GM18519 (cell line): Measurements from ENCODE around the gene RASSF3.

ENCODE experiments used
- ATAC-seq: cut with Tn5 transposase; IDR thresholded peaks from one replicate; pipeline ENCODE4 v1.9.1; 2021; ENCODE audit warnings: mild to moderate bottlenecking, moderate library complexity; ENCODE audit not compliant: unreplicated experiment, low FRiP score

Gene RASSF3

GRCh38 chr12:64716371-64716770 is 106.1 kb downstream of the RASSF3 start:
- no peak for ATAC-seq

- ATAC-seq, result no peak
Measured at GRCh38 chr12:64716839-64717455, 106.7 kb downstream of the RASSF3 start.

DNA sequence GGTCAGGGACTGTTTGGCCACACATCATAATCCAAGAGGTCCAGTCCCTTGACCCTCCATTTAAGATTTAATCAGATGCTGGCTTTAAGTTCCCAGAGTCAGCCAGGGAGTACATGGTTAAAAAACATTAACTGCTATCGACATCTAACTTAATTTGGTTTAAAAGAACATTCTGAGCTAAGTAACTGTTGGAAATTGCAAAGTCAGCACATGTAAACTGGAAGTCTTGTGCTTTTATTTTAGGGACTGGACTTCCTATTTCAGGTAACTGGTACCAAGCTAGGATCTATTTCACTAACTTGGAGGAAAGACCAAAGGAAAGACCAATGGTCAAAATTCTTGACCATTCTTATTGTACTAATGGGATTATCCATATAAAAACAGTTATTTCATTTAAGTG is 108.4 kb downstream of the RASSF3 start:
- no peak for ATAC-seq

DNA sequence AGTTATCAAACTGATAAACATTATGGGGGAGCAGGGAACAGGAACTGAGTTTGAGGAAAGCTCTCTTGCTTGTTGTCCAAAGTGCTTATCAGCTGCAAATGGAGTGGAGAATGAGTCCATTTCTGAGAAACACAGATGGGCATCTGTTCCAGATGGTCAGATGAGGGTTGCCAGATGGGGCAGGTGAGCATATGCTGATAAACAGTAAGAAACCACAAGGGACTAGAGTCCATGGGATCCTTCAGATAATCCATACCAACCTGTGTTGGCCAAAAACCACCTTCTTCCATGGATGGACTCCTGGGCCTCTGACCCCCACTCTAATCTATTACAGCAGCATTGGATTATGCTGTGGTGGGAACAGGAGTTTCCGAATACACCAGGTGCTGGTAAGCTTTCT is 110.6 kb downstream of the RASSF3 start:
- no peak for ATAC-seq

DNA sequence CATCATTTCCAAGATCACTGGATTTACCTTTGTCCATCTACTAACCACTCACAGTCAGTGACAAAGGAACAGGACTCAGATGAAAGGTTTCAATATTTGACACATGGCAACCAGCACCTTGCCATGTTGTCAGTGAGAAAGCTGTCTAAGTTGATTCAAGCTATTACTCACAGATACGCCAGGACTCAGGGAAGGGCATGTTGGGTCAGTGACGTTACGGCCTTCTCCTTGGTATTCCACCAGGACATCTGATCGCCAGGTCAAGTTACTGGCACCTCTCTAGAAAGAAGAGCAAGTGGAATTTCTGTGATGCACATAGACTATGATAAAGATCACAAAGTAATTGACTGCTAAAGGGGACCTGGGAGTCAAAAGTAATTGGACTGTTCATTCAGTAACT is 112.5 kb downstream of the RASSF3 start:
- no peak for ATAC-seq

- ATAC-seq, result no peak
Measured at GRCh38 chr12:64723630-64724029, 113.3 kb downstream of the RASSF3 start.

- no peak for ATAC-seq
Measured at GRCh38 chr12:64724201-64724745, 114.0 kb downstream of the RASSF3 start.

GRCh38 chr12:64729909-64730587 is 119.8 kb downstream of the RASSF3 start:
- no peak for ATAC-seq

- no peak for ATAC-seq
Measured at GRCh38 chr12:64730588-64730969, 120.3 kb downstream of the RASSF3 start.

DNA sequence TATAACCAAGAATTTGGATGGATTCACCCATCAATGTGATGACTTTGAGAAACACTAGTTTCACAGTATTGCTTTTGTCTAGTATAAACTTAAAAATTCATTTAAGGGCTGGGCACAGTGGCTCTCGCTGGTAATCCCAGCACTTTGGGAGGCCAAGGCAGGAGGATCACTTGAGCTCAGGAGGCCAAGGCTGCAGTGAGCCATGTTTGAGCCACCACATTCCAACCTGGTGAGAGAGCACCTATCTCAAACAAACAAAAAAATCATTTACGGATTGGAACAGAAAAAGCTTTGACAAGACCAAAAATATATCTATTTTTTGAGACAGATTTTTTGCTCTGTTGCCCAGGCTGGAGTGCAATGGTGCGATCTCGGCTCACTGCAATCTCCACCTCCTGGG is 121.4 kb downstream of the RASSF3 start:
- no peak for ATAC-seq

GRCh38 chr12:64733857-64734256 is 123.6 kb downstream of the RASSF3 start:
- no peak for ATAC-seq

DNA sequence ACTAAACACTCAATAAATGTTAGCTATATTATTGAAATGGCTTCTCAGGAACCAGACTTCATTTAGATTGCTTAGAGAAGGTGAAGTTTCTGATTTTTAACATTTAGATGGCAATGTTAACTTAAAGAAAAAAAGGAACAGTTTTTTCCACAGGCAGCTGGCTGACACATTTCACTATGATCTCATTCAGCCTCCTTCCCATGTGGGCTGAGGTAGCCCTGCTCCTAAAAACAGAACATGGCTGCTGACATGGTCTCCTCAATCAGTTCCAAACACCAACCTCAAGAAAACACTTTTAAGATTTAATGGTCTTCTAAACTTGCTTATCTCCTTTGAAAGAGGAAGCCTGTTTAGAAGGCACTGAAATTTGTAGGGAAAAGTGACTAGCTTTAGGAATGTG is 125.1 kb downstream of the RASSF3 start:
- no peak for ATAC-seq

- ATAC-seq, result no peak
Measured at GRCh38 chr12:64736771-64737170, 126.5 kb downstream of the RASSF3 start.

GRCh38 chr12:64737539-64737938 is 127.2 kb downstream of the RASSF3 start:
- no peak for ATAC-seq

DNA sequence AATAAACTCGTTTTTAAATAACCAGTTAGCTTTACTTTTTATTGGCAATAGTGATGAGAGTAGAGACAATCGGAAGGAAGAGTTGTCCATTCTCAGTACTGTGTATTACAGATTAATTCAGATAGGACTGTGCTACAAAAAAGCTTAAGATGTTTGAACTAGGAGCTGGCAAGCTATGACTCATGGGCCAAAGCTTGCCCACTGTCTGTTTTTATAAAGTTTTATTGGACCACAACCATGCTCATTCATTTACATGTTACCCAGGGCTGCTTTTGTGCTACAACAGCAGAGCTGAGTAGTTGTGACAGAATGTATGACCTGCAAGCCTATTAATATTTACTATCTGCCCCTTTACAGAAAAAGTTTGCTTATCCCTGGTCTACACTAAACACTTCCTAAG is 129.5 kb downstream of the RASSF3 start:
- ATAC-seq, result no peak

- no peak for ATAC-seq
Measured at GRCh38 chr12:64740646-64741045, 130.4 kb downstream of the RASSF3 start.

GRCh38 chr12:64742416-64742815 is 132.1 kb downstream of the RASSF3 start:
- ATAC-seq, result no peak

DNA sequence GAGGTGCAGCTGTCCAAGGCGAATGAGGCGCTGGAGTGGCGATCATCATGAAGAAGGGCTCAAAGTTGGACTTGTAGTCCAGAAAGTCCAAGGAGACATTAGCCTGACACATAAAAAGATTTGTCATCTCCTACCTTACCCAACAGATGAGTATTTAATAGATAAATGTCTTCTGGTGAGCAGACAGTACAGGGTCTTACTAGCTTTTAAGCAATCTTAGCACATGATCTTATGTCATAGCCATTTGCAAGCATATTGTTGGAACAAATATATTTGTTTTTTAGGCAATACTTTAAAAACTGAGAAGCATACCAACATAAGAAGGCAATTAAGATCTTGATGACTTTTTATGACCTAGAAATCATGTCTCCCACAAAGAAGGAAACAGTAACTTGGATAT is 132.9 kb downstream of the RASSF3 start:
- ATAC-seq, result no peak

GRCh38 chr12:64744422-64745258 is 134.3 kb downstream of the RASSF3 start:
- ATAC-seq, result no peak

- ATAC-seq, result no peak
Measured at GRCh38 chr12:64745259-64745807, 135.0 kb downstream of the RASSF3 start.

DNA sequence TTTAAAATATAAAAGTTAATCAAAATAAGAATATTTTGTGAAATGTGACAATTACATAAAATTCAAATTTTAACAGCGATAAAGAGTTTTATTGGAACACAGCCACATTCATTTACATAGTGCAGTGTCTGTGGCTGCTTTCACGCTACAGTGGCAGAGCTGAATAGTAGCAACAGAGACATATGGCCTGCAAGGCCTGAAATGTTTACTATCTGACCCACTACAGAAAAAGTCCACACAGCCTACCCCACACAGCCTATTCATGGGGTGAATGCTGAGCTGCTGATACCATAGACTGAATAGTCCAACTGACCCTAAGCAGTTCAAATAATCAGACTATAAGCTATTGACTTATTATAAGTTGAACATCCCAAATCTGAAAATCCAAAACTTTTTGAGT is 135.7 kb downstream of the RASSF3 start:
- ATAC-seq, result no peak
